IMR-90 (cell line): ENCODE data around the gene NDUFAF8. TPM values are rescaled to one million over a fixed set of nuclear protein-coding genes. Genes with fewer than 3 reads are reported as not detected.

Experiments used
- ATAC-seq: fragments of 200-7000 bp; cut with Tn5 transposase; 2 replicates; pipeline ENCODE4 v1.9.1; 2020; ENCODE audit warnings: low read depth, mild to moderate bottlenecking, moderate library complexity
- BruUV-seq: library from RNA; stranded (reverse); fragments of 400-500 nt; replicated peaks from 2 replicates; lab custom pipeline; 2021; lab: Mats Ljungman, UMichigan
- CTCF ChIA-PET: fragments of 300-600 bp; formaldehyde crosslinking; extraction: SDS; loops from one replicate; lab custom pipeline; 2021; ENCODE audit warnings: antibody characterized with exemption; lab: Yijun Ruan, JAX
- POLR2A ChIA-PET: fragments of 300-600 bp; sonication (Branson Sonifier 250); formaldehyde crosslinking; loops from one replicate; lab custom pipeline; 2022; ENCODE audit warnings: antibody characterized with exemption; ENCODE audit not compliant: unreplicated experiment; lab: Charles Lee
- DNase-seq: peaks from one replicate; pipeline ENCODE4 v3.0.0; 2013
- H2AFZ ChIP-seq: replicated peaks from 2 replicates; pipeline ENCODE3; 2013; ENCODE audit warnings: low read length, mild to moderate bottlenecking; ENCODE audit not compliant: poor library complexity
- H2AK5ac ChIP-seq: 2 replicates; pipeline ENCODE4 v1.6.1; 2013; ENCODE audit warnings: low read depth, low read length, inconsistent platforms
- H2AK9ac ChIP-seq: replicated peaks from 2 replicates; pipeline ENCODE3; 2013; ENCODE audit warnings: mild to moderate bottlenecking, low read depth, low read length, moderate library complexity; ENCODE audit not compliant: poor library complexity
- H2BK120ac ChIP-seq: 2 replicates; pipeline ENCODE4 v1.6.1; 2013; ENCODE audit warnings: low read depth, low read length, inconsistent platforms
- H2BK15ac ChIP-seq: 3 replicates; pipeline ENCODE4 v1.6.1; 2013; ENCODE audit warnings: low read depth, low read length, inconsistent platforms
- H2BK20ac ChIP-seq: 2 replicates; pipeline ENCODE4 v1.6.1; 2013; ENCODE audit warnings: low read depth, mild to moderate bottlenecking, inconsistent platforms, low read length, moderate library complexity
- H2BK5ac ChIP-seq: 2 replicates; pipeline ENCODE4 v1.6.1; 2013; ENCODE audit warnings: mild to moderate bottlenecking, low read depth, low read length, inconsistent platforms; ENCODE audit not compliant: poor library complexity, severe bottlenecking
- H3K14ac ChIP-seq: replicated peaks from 2 replicates; pipeline ENCODE4 v1.6.1; 2013; ENCODE audit warnings: low read depth, low read length, inconsistent platforms
- H3K18ac ChIP-seq: 2 replicates; pipeline ENCODE4 v1.6.1; 2013; ENCODE audit warnings: low read depth, low read length, control low read depth
- H3K23ac ChIP-seq: 2 replicates; pipeline ENCODE4 v1.6.1; 2013; ENCODE audit warnings: low read depth, low read length, inconsistent platforms
- H3K27ac ChIP-seq: 2 replicates; pipeline ENCODE4 v1.5.1; 2013; ENCODE audit warnings: mild to moderate bottlenecking, control low read depth, low read length; ENCODE audit not compliant: insufficient read depth
- H3K27me3 ChIP-seq: 2 replicates; pipeline ENCODE4 v1.6.1; 2013; ENCODE audit warnings: low read length; ENCODE audit not compliant: control insufficient read depth, insufficient read depth
- H3K36me3 ChIP-seq: 2 replicates; pipeline ENCODE4 v1.6.1; 2013; ENCODE audit warnings: low read length, mixed read lengths; ENCODE audit not compliant: control insufficient read depth, insufficient read depth
- H3K4ac ChIP-seq: 2 replicates; pipeline ENCODE4 v1.6.1; 2013; ENCODE audit warnings: low read depth, low read length, inconsistent platforms
- H3K4me1 ChIP-seq: 2 replicates; pipeline ENCODE4 v1.6.1; 2013; ENCODE audit warnings: low read length, mixed read lengths; ENCODE audit not compliant: control insufficient read depth, insufficient read depth
- H3K4me2 ChIP-seq: 2 replicates; pipeline ENCODE4 v1.6.1; 2013; ENCODE audit warnings: low read depth, mild to moderate bottlenecking, control low read depth, low read length, moderate library complexity
- H3K4me3 ChIP-seq: 2 replicates; pipeline ENCODE4 v1.5.1; 2013; ENCODE audit warnings: low read depth, mild to moderate bottlenecking, control low read depth, low read length, moderate library complexity; ENCODE audit not compliant: insufficient read depth
- H3K56ac ChIP-seq: 2 replicates; pipeline ENCODE4 v1.6.1; 2013; ENCODE audit warnings: low read length, inconsistent platforms; ENCODE audit not compliant: insufficient read depth; ENCODE audit errors: extremely low read depth
- H3K79me1 ChIP-seq, 2 experiments: 2 replicates each; pipeline ENCODE4 v1.6.1; 2013; ENCODE audit warnings: low read length in 2 of 2, inconsistent platforms in 1 of 2, low read depth in 1 of 2
- H3K9ac ChIP-seq: 2 replicates; pipeline ENCODE4 v1.6.1; 2013; ENCODE audit warnings: low read depth, low read length, control low read depth
- H3K9me1 ChIP-seq: 2 replicates; pipeline ENCODE4 v1.6.1; 2013; ENCODE audit warnings: low read length, inconsistent platforms; ENCODE audit not compliant: insufficient read depth
- H3K9me3 ChIP-seq: 2 replicates; pipeline ENCODE4 v1.6.1; 2013; ENCODE audit warnings: low read length; ENCODE audit not compliant: control insufficient read depth, insufficient read depth
- H4K20me1 ChIP-seq: 2 replicates; pipeline ENCODE4 v1.6.1; 2013; ENCODE audit warnings: low read length, inconsistent platforms; ENCODE audit not compliant: insufficient read depth
- H4K5ac ChIP-seq: 2 replicates; pipeline ENCODE4 v1.6.1; 2013; ENCODE audit warnings: mild to moderate bottlenecking, low read depth, low read length, control low read depth
- H4K8ac ChIP-seq, 2 experiments: 2 replicates each; pipeline ENCODE4 v1.6.1; 2013; ENCODE audit warnings: low read depth in 2 of 2, low read length in 2 of 2, control low read depth in 1 of 2, inconsistent platforms in 1 of 2
- H4K91ac ChIP-seq: 2 replicates; pipeline ENCODE4 v1.6.1; 2013; ENCODE audit warnings: low read depth, low read length, inconsistent platforms; ENCODE audit not compliant: insufficient read depth
- BHLHE40 ChIP-seq: fragments of 150-350 bp; IDR thresholded peaks from 2 replicates; pipeline ENCODE4 v1.6.1; 2016; ENCODE audit warnings: mild to moderate bottlenecking, low read depth, low read length
- CEBPB ChIP-seq: IDR thresholded peaks from 2 replicates; pipeline ENCODE4 v1.6.1; 2012; ENCODE audit warnings: low read depth, low read length, improper control_type of control experiment
- CHD1 ChIP-seq: IDR thresholded peaks from 2 replicates; pipeline ENCODE4 v1.6.1; 2012; ENCODE audit warnings: low read depth, low read length, improper control_type of control experiment
- CTCF ChIP-seq: conservative IDR thresholded peaks from 2 replicates; pipeline ENCODE4 v1.5.1; 2012; ENCODE audit warnings: mild to moderate bottlenecking, low read depth, low read length, improper control_type of control experiment
- FOS ChIP-seq: fragments of 150-350 bp; IDR thresholded peaks from 2 replicates; pipeline ENCODE4 v1.6.1; 2016; ENCODE audit warnings: low read depth, low read length
- MAZ ChIP-seq: IDR thresholded peaks from 2 replicates; pipeline ENCODE4 v1.6.1; 2012; ENCODE audit warnings: low read depth, mild to moderate bottlenecking, low read length, improper control_type of control experiment, moderate library complexity, borderline replicate concordance
- MXI1 ChIP-seq: IDR thresholded peaks from 2 replicates; pipeline ENCODE4 v1.6.1; 2012; ENCODE audit warnings: low read depth, mild to moderate bottlenecking, low read length, moderate library complexity, borderline replicate concordance
- RAD21 ChIP-seq: IDR thresholded peaks from 2 replicates; pipeline ENCODE4 v1.6.1; 2012; ENCODE audit warnings: low read length, improper control_type of control experiment
- RCOR1 ChIP-seq: IDR thresholded peaks from 2 replicates; pipeline ENCODE4 v1.6.1; 2012; ENCODE audit warnings: mild to moderate bottlenecking, low read length, improper control_type of control experiment; ENCODE audit not compliant: insufficient replicate concordance
- WGBS, 2 experiments: methylation state at CpG; one replicate each; pipeline versions ENCODE4 v1.1.5 to v1.1.7; 2013; ENCODE audit warnings: missing lambda C conversion rate in 2 of 2; ENCODE audit not compliant: insufficient read length in 1 of 2; ENCODE audit errors: extremely low coverage in 2 of 2; 5-methylcytosine and 5-hydroxymethylcytosine counted together
- dilution Hi-C: fragments of 300-500 bp; cut with HindIII; formaldehyde crosslinking; loops from one replicate; pipeline ENCODE4 v1.14.3; 2018; ENCODE audit warnings: low sequenced_read_pairs; ENCODE audit not compliant: unreplicated experiment
- in situ Hi-C: fragments of 300-500 bp; cut with MboI; formaldehyde crosslinking; loops from 3 replicates; pipeline ENCODE4 v1.14.3; 2019; ENCODE audit warnings: low sequenced_read_pairs, inconsistent platforms, mixed read lengths
- intact Hi-C: fragments of 100-400 bp; cut with micrococcal nuclease; formaldehyde crosslinking; loops from 2 replicates; pipeline ENCODE4 v1.10.0; 2022
- polyA plus RNA-seq, 3 experiments: library from polyadenylated mRNA; depleted of rRNA; stranded (reverse); fragments of >200 nt; gene quantifications; 2 replicates each; pipeline ENCODE4 v1.2.3, GENCODE V29; 2012; ENCODE audit warnings: low replicate concordance in 1 of 3
- total RNA-seq: library from RNA; depleted of rRNA; stranded (reverse); fragments of >200 nt; gene quantifications from 2 replicates; pipeline ENCODE4 v1.2.3, GENCODE V29; 2012

Gene NDUFAF8
- total and polyA plus RNA-seq, 2 of the 4 experiments (the other 2 are of a cell fraction) = 11.1 to 65.0 TPM

- Histone ChIP-seq H2AFZ (peak overlapping the region; percentile 38), H4K91ac (no peak overlapping the region), H3K4me3 (no peak overlapping the region), H3K9me1 (no peaks in the 10 kb centered on the region), H3K4me1 (peaks cover 4% of the 10 kb centered on the region; the same call in 1 of the 2 replicates), H3K9me3 (no peaks in the 10 kb centered on the region), H3K23ac (no peak overlapping the region), H3K79me1 (peaks cover 0 to 3% of the 10 kb centered on the region in 2 experiments; a peak in 1 of 4 replicates), H3K14ac (no peak overlapping the region), H2BK5ac (no peak overlapping the region), H4K20me1 (peaks cover 2% of the 10 kb centered on the region; the same call in 1 of the 2 replicates), H4K5ac (no peak overlapping the region), H3K4ac (no peak overlapping the region), H4K8ac (no peak overlapping the region), H2AK5ac (no peak overlapping the region), H3K27me3 (no peaks in the 10 kb centered on the region), H2BK15ac (no peak overlapping the region), H3K18ac (no peak overlapping the region), H3K36me3 (peaks cover 61% of the 10 kb centered on the region), H3K4me2 (no peak overlapping the region), H2AK9ac (no peak overlapping the region), H3K27ac (no peak overlapping the region), H3K9ac (no peak overlapping the region), H2BK20ac (no peak overlapping the region), H2BK120ac (no peak overlapping the region), H3K56ac (no peak overlapping the region)
- TF ChIP-seq MAZ = no peak
- no peak for TF ChIP-seq RCOR1
- no peak for TF ChIP-seq CTCF
- TF ChIP-seq CEBPB = no peak
- no peak for TF ChIP-seq CHD1
- TF ChIP-seq BHLHE40 = no peak
- TF ChIP-seq FOS = no peak
- no peak for TF ChIP-seq MXI1
- no peak for TF ChIP-seq RAD21
- DNase-seq = no peak
- in situ Hi-C loops (no loop called here), intact Hi-C loops (no loop called here), dilution Hi-C loops (no loop called here)
- ChIA-PET POLR2A (no interaction called here), CTCF (no interaction called here)
- 97% methylated on average over 15 of the region's 19 CpGs; no CpG with 5 or more reads in 1 of the 2 experiments for WGBS, 2 experiments
- ATAC-seq = no peak
- no TSS peak for BruUV-seq
Observed at GRCh38 chr17:81260641-81261040, 21.5 kb downstream of the NDUFAF8 start.
